GM06990 (cell line): ENCODE measurements around the gene GRM4.

Experiments
- DNase-seq: peaks from one replicate; pipeline ENCODE4 v3.0.0-alpha.2; 2011; ENCODE audit not compliant: insufficient read length; ENCODE audit errors: extremely low read depth
- H3K27me3 ChIP-seq: replicated peaks from 2 replicates; pipeline ENCODE4 v1.6.0; 2011; ENCODE audit warnings: low read length; ENCODE audit not compliant: control insufficient read depth, insufficient read depth
- H3K36me3 ChIP-seq: 2 replicates; pipeline ENCODE4 v1.5.1; 2011; ENCODE audit warnings: low read length; ENCODE audit not compliant: control insufficient read depth, insufficient read depth
- H3K4me3 ChIP-seq: replicated peaks from 2 replicates; pipeline ENCODE4 v1.5.1; 2011; ENCODE audit warnings: low read depth, mild to moderate bottlenecking, control low read depth, low read length
- CTCF ChIP-seq: IDR thresholded peaks from 2 replicates; pipeline ENCODE4 v1.5.1; 2011; ENCODE audit warnings: low read length, control low read depth, mild to moderate bottlenecking, inconsistent platforms; ENCODE audit not compliant: insufficient read depth, poor library complexity, severe bottlenecking

Gene GRM4

GRCh38 chr6:34062156-34062555, 83.7 kb downstream of the GRM4 start:
- Histone ChIP-seq H3K4me3 (no peak overlapping the region), H3K36me3 (no peaks in the 10 kb centered on the region), H3K27me3 (no peaks in the 10 kb centered on the region; the same call in none of the 2 replicates)
- DNase-seq = no peak
- no peak for TF ChIP-seq CTCF

GRCh38 chr6:34061348-34061747, 84.5 kb downstream of the GRM4 start:
- Histone ChIP-seq H3K27me3 (no peaks in the 10 kb centered on the region; the same call in none of the 2 replicates), H3K36me3 (no peaks in the 10 kb centered on the region), H3K4me3 (no peak overlapping the region)
- DNase-seq = no peak
- TF ChIP-seq CTCF = no peak

DNA sequence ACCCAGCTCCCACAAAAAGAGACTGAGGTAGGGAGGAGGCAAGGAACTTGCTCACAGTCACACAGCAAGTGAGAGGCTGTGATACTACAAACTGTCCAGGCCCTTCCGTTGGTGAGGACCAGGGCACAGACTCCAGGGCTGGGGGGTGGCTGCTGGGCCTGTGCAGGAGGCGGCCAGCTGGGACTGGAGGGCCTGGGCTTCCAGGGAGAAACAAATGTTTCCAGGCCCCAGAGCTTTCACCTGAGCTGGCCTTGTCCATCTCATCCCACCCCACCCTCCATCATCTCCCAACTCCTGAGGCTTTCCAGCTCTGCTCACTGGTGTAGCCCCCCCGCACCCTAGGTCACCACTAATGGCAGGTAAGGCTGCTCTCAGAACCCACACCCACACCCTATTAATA, 86.0 kb downstream of the GRM4 start:
- Histone ChIP-seq H3K36me3 (no peaks in the 10 kb centered on the region), H3K4me3 (no peak overlapping the region), H3K27me3 (no peaks in the 10 kb centered on the region; the same call in none of the 2 replicates)
- no peak for TF ChIP-seq CTCF
- DNase-seq = no peak

DNA sequence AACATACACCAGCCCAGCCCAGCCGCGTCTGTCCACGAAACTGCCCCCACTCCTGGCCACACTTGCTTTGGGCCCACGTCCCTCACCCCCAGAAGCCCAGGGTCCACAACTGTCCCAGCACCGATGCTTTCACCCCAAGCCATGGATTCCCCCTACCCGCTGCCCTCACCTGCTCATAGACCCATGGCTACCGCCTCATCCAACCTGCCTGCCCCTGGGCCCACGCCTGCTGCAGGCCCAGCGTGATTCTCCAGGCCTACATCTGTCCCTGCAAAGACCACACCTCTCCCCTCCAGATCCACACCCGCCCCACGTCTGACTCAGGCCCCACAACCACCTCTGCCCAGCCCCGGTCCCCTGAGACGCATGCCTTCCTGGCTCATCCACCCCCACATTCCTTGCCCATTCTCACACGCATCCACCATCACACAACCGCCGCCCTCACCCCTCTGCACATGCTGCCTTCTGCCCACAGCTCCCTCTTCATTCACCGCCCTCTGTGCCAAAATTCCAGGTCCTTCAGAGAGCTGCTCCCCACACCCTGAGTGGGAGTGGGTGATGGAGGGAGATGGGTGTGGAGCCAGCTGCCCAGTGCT, 86.7 kb downstream of the GRM4 start:
- no peak overlapping the region for H3K4me3 ChIP-seq
- no peaks in the 10 kb centered on the region for H3K36me3 ChIP-seq
- H3K27me3 ChIP-seq = no peaks in the 10 kb centered on the region; the same call in none of the 2 replicates
- no peak for TF ChIP-seq CTCF
- DNase-seq = no peak

DNA sequence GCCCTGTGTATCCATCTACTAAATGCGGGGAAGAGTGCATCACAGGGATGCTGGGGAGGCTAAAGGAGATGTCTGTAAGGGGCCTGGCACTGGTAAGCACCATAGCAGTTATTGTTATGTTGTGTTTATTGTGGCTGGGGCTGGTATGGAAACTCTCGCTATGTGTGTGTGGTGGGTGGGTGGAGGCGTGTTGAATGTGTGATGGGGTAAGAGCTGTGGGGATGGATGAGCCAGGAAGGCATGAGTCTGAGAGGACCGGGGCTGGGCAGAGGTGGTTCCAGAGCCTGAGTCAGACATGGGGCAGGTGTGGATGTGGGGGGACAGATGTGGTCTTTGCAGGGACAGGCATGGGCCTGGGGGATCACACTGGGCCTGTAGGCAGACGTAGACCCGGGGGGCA, 88.1 kb downstream of the GRM4 start:
- H3K36me3 ChIP-seq = no peaks in the 10 kb centered on the region
- no peak for TF ChIP-seq CTCF
- DNase-seq = no peak
- H3K27me3 ChIP-seq = no peaks in the 10 kb centered on the region; the same call in none of the 2 replicates
- no peak overlapping the region for H3K4me3 ChIP-seq

DNA sequence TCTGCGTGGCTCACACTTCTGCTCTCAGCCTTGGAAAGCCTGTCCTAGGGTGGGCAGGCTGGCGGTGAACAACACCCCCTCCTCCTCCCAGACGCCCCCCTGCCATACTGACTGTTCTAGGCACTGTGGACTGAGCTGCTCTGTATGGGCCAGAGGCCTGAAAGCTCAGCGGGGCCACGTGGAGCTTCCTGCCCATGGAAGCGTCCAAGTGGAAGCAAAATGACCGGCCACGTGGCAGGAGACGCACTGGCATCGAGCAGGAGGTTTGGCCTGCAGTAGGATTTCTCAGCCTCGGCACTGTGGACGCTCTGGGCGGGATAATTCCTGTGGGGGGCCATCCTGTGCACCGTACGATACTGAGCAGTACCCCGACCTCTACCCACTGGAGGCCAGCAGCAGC, 88.7 kb downstream of the GRM4 start:
- DNase-seq = no peak
- no peak overlapping the region for H3K4me3 ChIP-seq
- no peak for TF ChIP-seq CTCF
- no peaks in the 10 kb centered on the region for H3K36me3 ChIP-seq
- no peaks in the 10 kb centered on the region; the same call in none of the 2 replicates for H3K27me3 ChIP-seq
